Caco-2 (cell line): ENCODE data around the gene ACR. TPM values are rescaled to one million over a fixed set of nuclear protein-coding genes. Genes with fewer than 3 reads are reported as not detected.

Experiments used
- BruUV-seq: library from RNA; stranded (reverse); fragments of 400-500 nt; replicated peaks from 2 replicates; lab custom pipeline; 2021; lab: Mats Ljungman, UMichigan
- CTCF ChIA-PET: fragments of 300-600 bp; sonication (Branson Sonifier 250); formaldehyde crosslinking; loops from one replicate; lab custom pipeline; 2022; ENCODE audit warnings: antibody characterized with exemption; lab: Charles Lee
- POLR2A ChIA-PET: fragments of 300-600 bp; sonication (Branson Sonifier 250); formaldehyde crosslinking; loops from one replicate; lab custom pipeline; 2022; ENCODE audit warnings: antibody characterized with exemption; lab: Charles Lee
- DNase-seq, 2 experiments: peaks; one replicate each; pipeline versions ENCODE4 v3.0.0 to v3.0.0-alpha.2; 2020 to 2022
- H3K27me3 ChIP-seq: replicated peaks from 2 replicates; pipeline ENCODE4 v1.6.0; 2011; ENCODE audit warnings: low read length; ENCODE audit not compliant: control insufficient read depth, insufficient read depth
- H3K36me3 ChIP-seq: 2 replicates; pipeline ENCODE4 v1.5.1; 2011; ENCODE audit warnings: low read length; ENCODE audit not compliant: control insufficient read depth, insufficient read depth
- H3K4me1 ChIP-seq: fragments of 250-450 bp; sonication (Bioruptor Pico); 2 replicates; pipeline ENCODE4 v1.5.1; 2020; ENCODE audit warnings: mild to moderate bottlenecking
- H3K4me3 ChIP-seq: 2 replicates; pipeline ENCODE4 v1.5.1; 2011; ENCODE audit warnings: low read depth, mild to moderate bottlenecking, control low read depth, low read length
- H3K9me3 ChIP-seq: fragments of 250-450 bp; sonication (Bioruptor Pico); 2 replicates; pipeline ENCODE4 v1.5.1; 2020; ENCODE audit warnings: mild to moderate bottlenecking, moderate library complexity
- H3K27ac Mint-ChIP-seq: one replicate; pipeline ENCODE4 v1.8.0; 2022; ENCODE audit warnings: mixed read lengths; ENCODE audit not compliant: unreplicated experiment
- H3K27me3 Mint-ChIP-seq: one replicate; pipeline ENCODE4 v1.8.0; 2022; ENCODE audit warnings: mixed read lengths; ENCODE audit not compliant: insufficient read depth, unreplicated experiment
- H3K36me3 Mint-ChIP-seq: one replicate; pipeline ENCODE4 v1.8.0; 2022; ENCODE audit warnings: mild to moderate bottlenecking, mixed read lengths; ENCODE audit not compliant: insufficient read depth, unreplicated experiment
- H3K4me1 Mint-ChIP-seq: one replicate; pipeline ENCODE4 v1.8.0; 2022; ENCODE audit warnings: low read depth, mixed read lengths; ENCODE audit not compliant: unreplicated experiment
- H3K4me3 Mint-ChIP-seq: one replicate; pipeline ENCODE4 v1.8.0; 2022; ENCODE audit warnings: mild to moderate bottlenecking, moderate library complexity, mixed read lengths; ENCODE audit not compliant: unreplicated experiment
- H3K9me3 Mint-ChIP-seq: one replicate; pipeline ENCODE4 v1.8.0; 2022; ENCODE audit warnings: mixed read lengths; ENCODE audit not compliant: unreplicated experiment
- intact Hi-C: fragments of 100-400 bp; cut with micrococcal nuclease; formaldehyde crosslinking; loops from one replicate; pipeline ENCODE4 v1.10.0; 2022; ENCODE audit not compliant: unreplicated experiment
- total RNA-seq: library from RNA; stranded (reverse); gene quantifications from 2 replicates; pipeline ENCODE4 v1.2.3, GENCODE V29; 2022
- TF ChIP-seq, protein P1 (sequence below), 2 experiments: fragments of 200-600 bp in 1 of 2; IDR thresholded peaks; 1 replicate in 1 of 2; 2 replicates in 1 of 2; pipeline versions ENCODE4 v1.5.1 to v1.8.0; 2011 to 2022; ENCODE audit warnings: antibody characterized with exemption in 1 of 2, control low read depth in 1 of 2, inconsistent platforms in 1 of 2, low read depth in 1 of 2, low read length in 1 of 2, mild to moderate bottlenecking in 1 of 2, moderate library complexity in 1 of 2; ENCODE audit not compliant: insufficient read depth in 1 of 2, severe bottlenecking in 1 of 2, unreplicated experiment in 1 of 2

ACR gene
- total RNA-seq, 1 experiment from 2014 or later: not detected

DNA sequence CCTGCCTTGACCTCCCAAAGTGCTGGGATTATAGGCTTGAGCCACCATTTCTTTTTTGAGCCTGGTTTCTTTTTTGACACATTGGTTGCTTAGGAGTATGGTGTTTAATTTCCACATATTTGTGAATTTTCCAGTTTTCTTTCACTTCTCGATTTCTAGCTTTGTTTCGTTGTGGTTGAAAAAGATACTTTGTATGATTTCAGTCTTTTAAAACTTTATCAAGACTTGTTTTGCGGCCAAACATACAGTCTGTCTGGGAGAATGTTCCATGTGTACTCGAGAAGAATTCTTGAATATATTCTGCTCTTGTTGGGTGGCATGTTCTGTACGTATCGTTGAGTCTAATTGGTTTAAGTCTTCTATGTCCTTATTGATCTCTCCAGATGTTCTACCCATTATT is 44.5 kb upstream of the ACR start:
- no TSS peak for BruUV-seq
- POLR2A ChIA-PET: no interaction called here
- Mint-ChIP-seq H3K9me3 (no peaks in the 10 kb centered on the region), H3K27me3 (no peaks in the 10 kb centered on the region), H3K4me3 (no peak overlapping the region), H3K36me3 (no peaks in the 10 kb centered on the region), H3K27ac (no peak overlapping the region), H3K4me1 (no peaks in the 10 kb centered on the region)
- Histone ChIP-seq H3K4me1 (no peaks in the 10 kb centered on the region), H3K36me3 (no peaks in the 10 kb centered on the region), H3K9me3 (0 out of 2 replicates have a peak, but pooled peaks cover 4% of the 10 kb centered on the region), H3K27me3 (no peaks in the 10 kb centered on the region), H3K4me3 (no peak overlapping the region)
- intact Hi-C loops: no loop called here
- CTCF ChIA-PET: interaction anchor here (0.7 to 1.0 kb wide), 2 partner anchors 55 to 125 kb away, joined by 3 read pairs; no protein-coding TSS in a partner anchor
- DNase-seq: no peak
- TF ChIP-seq, protein P1, sequence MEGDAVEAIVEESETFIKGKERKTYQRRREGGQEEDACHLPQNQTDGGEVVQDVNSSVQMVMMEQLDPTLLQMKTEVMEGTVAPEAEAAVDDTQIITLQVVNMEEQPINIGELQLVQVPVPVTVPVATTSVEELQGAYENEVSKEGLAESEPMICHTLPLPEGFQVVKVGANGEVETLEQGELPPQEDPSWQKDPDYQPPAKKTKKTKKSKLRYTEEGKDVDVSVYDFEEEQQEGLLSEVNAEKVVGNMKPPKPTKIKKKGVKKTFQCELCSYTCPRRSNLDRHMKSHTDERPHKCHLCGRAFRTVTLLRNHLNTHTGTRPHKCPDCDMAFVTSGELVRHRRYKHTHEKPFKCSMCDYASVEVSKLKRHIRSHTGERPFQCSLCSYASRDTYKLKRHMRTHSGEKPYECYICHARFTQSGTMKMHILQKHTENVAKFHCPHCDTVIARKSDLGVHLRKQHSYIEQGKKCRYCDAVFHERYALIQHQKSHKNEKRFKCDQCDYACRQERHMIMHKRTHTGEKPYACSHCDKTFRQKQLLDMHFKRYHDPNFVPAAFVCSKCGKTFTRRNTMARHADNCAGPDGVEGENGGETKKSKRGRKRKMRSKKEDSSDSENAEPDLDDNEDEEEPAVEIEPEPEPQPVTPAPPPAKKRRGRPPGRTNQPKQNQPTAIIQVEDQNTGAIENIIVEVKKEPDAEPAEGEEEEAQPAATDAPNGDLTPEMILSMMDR (IDR thresholded peaks at IDR 0.05; ENCODE audit: insufficient read depth in 1 of 2, low read depth in 1 of 2, low read length in 1 of 2, severe bottlenecking in 1 of 2, unreplicated experiment in 1 of 2): no peak

DNA sequence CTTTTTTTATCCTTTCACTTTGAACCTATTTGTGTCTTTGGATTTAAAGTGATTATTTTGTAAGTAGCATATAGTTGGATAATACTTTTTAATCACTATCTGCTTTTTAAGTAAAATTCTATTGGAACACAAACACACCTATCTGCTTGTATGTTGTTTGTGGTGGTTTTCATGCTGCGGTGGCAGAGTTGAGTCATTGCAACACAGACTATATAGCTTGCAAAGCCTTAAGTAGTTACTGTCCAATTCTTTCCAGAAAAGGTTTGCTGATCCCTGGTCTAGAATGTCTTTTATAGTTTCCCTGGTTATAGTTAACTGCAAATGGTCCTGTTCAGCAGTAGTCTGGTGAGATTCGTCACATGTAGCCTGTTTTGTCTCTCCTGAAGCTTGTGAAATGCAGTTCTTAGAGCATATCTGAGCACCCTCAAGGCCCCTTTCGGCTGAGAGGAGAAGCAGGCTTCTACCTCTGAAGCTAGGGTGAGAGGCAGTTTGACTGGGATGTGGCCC is 43.9 kb upstream of the ACR start:
- POLR2A ChIA-PET: no interaction called here
- H3K4me3 Mint-ChIP-seq: no peak overlapping the region
- Histone ChIP-seq H3K36me3 (no peaks in the 10 kb centered on the region), H3K4me3 (no peak overlapping the region), H3K4me1 (no peaks in the 10 kb centered on the region), H3K9me3 (0 out of 2 replicates have a peak, but pooled peaks cover 4% of the 10 kb centered on the region), H3K27me3 (no peaks in the 10 kb centered on the region)
- H3K4me1 Mint-ChIP-seq: no peaks in the 10 kb centered on the region
- CTCF ChIA-PET: interaction anchor here (1.0 kb wide), 1 partner anchor 126 kb away, joined by 3 read pairs; no protein-coding TSS in a partner anchor
- TF ChIP-seq, protein P1 (IDR thresholded peaks at IDR 0.05; ENCODE audit: insufficient read depth in 1 of 2, low read depth in 1 of 2, low read length in 1 of 2, severe bottlenecking in 1 of 2, unreplicated experiment in 1 of 2): no peak
- H3K9me3 Mint-ChIP-seq: no peaks in the 10 kb centered on the region
- no peaks in the 10 kb centered on the region for H3K27me3 Mint-ChIP-seq
- no peak for DNase-seq
- BruUV-seq: no TSS peak
- no peak overlapping the region for H3K27ac Mint-ChIP-seq
- intact Hi-C loops: no loop called here
- no peaks in the 10 kb centered on the region for H3K36me3 Mint-ChIP-seq

DNA sequence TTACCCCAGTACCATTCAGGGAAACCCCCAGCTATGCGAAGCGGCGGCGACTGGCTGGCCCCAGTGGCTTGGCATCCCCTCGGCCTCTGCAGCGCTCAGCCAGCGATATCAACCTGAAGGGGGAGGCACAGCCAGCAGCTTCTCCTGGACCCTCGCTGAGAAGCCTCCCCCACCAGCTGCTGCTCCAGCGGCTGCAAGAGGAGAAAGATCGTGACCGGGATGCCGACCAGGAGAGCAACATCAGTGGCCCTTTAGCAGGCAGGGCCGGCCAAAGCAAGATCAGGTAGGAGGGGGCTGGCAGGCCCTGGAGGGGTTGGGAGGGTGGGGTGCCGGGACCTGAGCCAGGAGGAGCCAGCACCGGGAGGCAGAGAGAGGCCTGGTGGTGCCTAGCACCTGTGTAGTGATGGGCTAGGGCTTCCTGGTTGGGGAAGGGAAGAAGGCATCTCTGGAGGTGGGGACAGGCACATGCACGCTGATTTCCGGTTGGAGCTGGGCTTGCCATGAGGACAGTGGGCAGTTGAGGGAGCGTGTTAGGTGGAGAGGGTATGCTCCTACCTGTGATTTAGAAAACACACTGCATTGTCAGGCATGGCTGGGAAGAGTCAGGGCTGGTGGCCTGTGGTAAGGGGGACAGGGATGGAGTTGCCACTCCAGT is 43.1 kb upstream of the ACR start:
- Mint-ChIP-seq H3K9me3 (no peaks in the 10 kb centered on the region), H3K36me3 (no peaks in the 10 kb centered on the region), H3K4me1 (no peaks in the 10 kb centered on the region), H3K27ac (no peak overlapping the region), H3K4me3 (no peak overlapping the region), H3K27me3 (no peaks in the 10 kb centered on the region)
- ChIA-PET CTCF (interaction anchor here (1.0 kb wide), 1 partner anchor 126 kb away, joined by 3 read pairs; no protein-coding TSS in a partner anchor), POLR2A (no interaction called here)
- DNase-seq: no peak
- intact Hi-C loops: no loop called here
- Histone ChIP-seq H3K27me3 (no peaks in the 10 kb centered on the region), H3K4me3 (no peak overlapping the region), H3K4me1 (no peaks in the 10 kb centered on the region; the same call in 1 of the 2 replicates), H3K9me3 (0 out of 2 replicates have a peak, but pooled peaks cover under 1% of the 10 kb centered on the region), H3K36me3 (no peaks in the 10 kb centered on the region)
- BruUV-seq: no TSS peak
- TF ChIP-seq, protein P1 (IDR thresholded peaks at IDR 0.05; ENCODE audit: insufficient read depth in 1 of 2, low read depth in 1 of 2, low read length in 1 of 2, severe bottlenecking in 1 of 2, unreplicated experiment in 1 of 2): no peak
